OCI-LY1 (cell line): ENCODE results near the gene PFDN4.
"Not testable (repeated sequence)": the region's sequence is repeated elsewhere in the genome, so short reads cannot be mapped to it uniquely, and the experiment has no call there.

Experiments
- H2AFZ ChIP-seq: fragments of 200-600 bp; sonication (generic), shearing (Covaris generic); 2 replicates; pipeline ENCODE4 v1.6.0; 2014; ENCODE audit warnings: antibody characterized with exemption, mild to moderate bottlenecking, low read length
- H3F3A ChIP-seq: fragments of 200-600 bp; sonication (generic), shearing (Covaris generic); 2 replicates; pipeline ENCODE4 v1.6.0; 2014; ENCODE audit warnings: mild to moderate bottlenecking, antibody characterized with exemption, low read length, moderate library complexity; ENCODE audit not compliant: insufficient read depth
- H3K27ac ChIP-seq: fragments of 200-600 bp; sonication (generic); 2 replicates; pipeline ENCODE4 v1.5.1; 2014; ENCODE audit warnings: low read length, mixed run types, mild to moderate bottlenecking, low read depth; ENCODE audit not compliant: poor library complexity, severe bottlenecking
- H3K27me3 ChIP-seq: fragments of 200-600 bp; sonication (generic); 2 replicates; pipeline ENCODE4 v1.6.0; 2014; ENCODE audit warnings: antibody characterized with exemption, mild to moderate bottlenecking, low read length, moderate library complexity; ENCODE audit not compliant: insufficient read depth
- H3K36me3 ChIP-seq: fragments of 200-600 bp; sonication (generic); 2 replicates; pipeline ENCODE4 v1.6.1; 2014; ENCODE audit warnings: mild to moderate bottlenecking, antibody characterized with exemption, low read length, moderate library complexity, mixed read lengths; ENCODE audit not compliant: insufficient read depth
- H3K4me1 ChIP-seq: fragments of 200-600 bp; sonication (generic); 2 replicates; pipeline ENCODE4 v1.5.1; 2014; ENCODE audit warnings: mild to moderate bottlenecking, low read length, moderate library complexity; ENCODE audit not compliant: insufficient read depth, severe bottlenecking
- H3K4me2 ChIP-seq: fragments of 200-600 bp; sonication (generic), shearing (Covaris generic); 2 replicates; pipeline ENCODE4 v1.6.1; 2014; ENCODE audit warnings: low read length
- H3K4me3 ChIP-seq: fragments of 200-600 bp; sonication (generic); 2 replicates; pipeline ENCODE4 v1.5.1; 2014; ENCODE audit warnings: low read length, low read depth, mild to moderate bottlenecking, mixed read lengths; ENCODE audit not compliant: poor library complexity, severe bottlenecking
- H3K79me2 ChIP-seq: fragments of 200-600 bp; shearing (Covaris generic); 2 replicates; pipeline ENCODE4 v1.6.1; 2016; ENCODE audit warnings: mixed run types, low read length, mixed read lengths; ENCODE audit not compliant: insufficient read depth
- H3K9ac ChIP-seq: fragments of 200-600 bp; sonication (generic), shearing (Covaris generic); 2 replicates; pipeline ENCODE4 v1.6.1; 2014; ENCODE audit warnings: mild to moderate bottlenecking, low read length, mixed read lengths
- H3K9me2 ChIP-seq: fragments of 200-600 bp; sonication (generic), shearing (Covaris generic); 2 replicates; pipeline ENCODE4 v1.6.1; 2014; ENCODE audit warnings: low read depth, mild to moderate bottlenecking, low read length, mixed read lengths
- H3K9me3 ChIP-seq: fragments of 200-600 bp; shearing (Covaris generic); 2 replicates; pipeline ENCODE4 v1.6.1; 2014; ENCODE audit warnings: low read length, mixed read lengths
- H4K20me1 ChIP-seq: fragments of 200-600 bp; sonication (generic), shearing (Covaris generic); 2 replicates; pipeline ENCODE4 v1.6.0; 2016; ENCODE audit warnings: mild to moderate bottlenecking, low read length; ENCODE audit not compliant: insufficient read depth
- EZH2 ChIP-seq: fragments of 200-600 bp; sonication (generic), shearing (Covaris generic); IDR thresholded peaks from 2 replicates; pipeline ENCODE4 v1.8.0; 2017; ENCODE audit warnings: borderline replicate concordance, mixed run types, mild to moderate bottlenecking, antibody characterized with exemption, low read length, moderate library complexity, mixed read lengths
- TF ChIP-seq, protein P1 (sequence below): fragments of 200-600 bp; sonication (generic), shearing (Covaris generic); IDR thresholded peaks from 2 replicates; pipeline ENCODE4 v1.5.1; 2017; ENCODE audit warnings: mild to moderate bottlenecking, antibody characterized with exemption, low read length, moderate library complexity, mixed read lengths

The PFDN4 gene

DNA sequence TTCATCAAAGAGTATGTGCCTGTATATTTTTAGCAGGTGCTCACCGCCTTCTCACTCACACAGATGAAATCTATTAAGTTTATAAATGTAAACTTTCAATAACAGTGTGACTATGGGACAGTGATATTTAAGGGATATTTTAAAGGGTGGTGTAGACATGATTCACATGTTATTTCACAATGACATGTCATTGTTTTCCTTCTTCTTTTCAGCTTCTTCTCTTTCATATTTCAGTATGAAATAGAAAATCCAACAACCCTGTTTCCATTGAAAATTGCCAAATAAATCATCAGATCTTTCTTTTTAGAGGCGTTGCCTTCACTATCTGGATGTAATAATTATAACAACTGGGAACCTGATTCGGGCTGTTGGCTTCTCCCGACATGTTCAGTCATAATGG lies 54.8 kb downstream of the PFDN4 start:
- no peak overlapping the region for H3K4me3 ChIP-seq
- H3K79me2 ChIP-seq, result no peaks in the 10 kb centered on the region
- no peaks in the 10 kb centered on the region for H3K9me3 ChIP-seq
- TF ChIP-seq EZH2, result no peak
- TF ChIP-seq, protein P1, sequence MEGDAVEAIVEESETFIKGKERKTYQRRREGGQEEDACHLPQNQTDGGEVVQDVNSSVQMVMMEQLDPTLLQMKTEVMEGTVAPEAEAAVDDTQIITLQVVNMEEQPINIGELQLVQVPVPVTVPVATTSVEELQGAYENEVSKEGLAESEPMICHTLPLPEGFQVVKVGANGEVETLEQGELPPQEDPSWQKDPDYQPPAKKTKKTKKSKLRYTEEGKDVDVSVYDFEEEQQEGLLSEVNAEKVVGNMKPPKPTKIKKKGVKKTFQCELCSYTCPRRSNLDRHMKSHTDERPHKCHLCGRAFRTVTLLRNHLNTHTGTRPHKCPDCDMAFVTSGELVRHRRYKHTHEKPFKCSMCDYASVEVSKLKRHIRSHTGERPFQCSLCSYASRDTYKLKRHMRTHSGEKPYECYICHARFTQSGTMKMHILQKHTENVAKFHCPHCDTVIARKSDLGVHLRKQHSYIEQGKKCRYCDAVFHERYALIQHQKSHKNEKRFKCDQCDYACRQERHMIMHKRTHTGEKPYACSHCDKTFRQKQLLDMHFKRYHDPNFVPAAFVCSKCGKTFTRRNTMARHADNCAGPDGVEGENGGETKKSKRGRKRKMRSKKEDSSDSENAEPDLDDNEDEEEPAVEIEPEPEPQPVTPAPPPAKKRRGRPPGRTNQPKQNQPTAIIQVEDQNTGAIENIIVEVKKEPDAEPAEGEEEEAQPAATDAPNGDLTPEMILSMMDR, result no peak
- no peaks in the 10 kb centered on the region for H3K4me1 ChIP-seq
- no peak overlapping the region for H3K9ac ChIP-seq
- no peak overlapping the region for H3K4me2 ChIP-seq
- H3K27me3 ChIP-seq, result no peaks in the 10 kb centered on the region
- no peaks in the 10 kb centered on the region for H4K20me1 ChIP-seq
- no peak overlapping the region for H3K27ac ChIP-seq
- no peaks in the 10 kb centered on the region for H3K9me2 ChIP-seq
- no peaks in the 10 kb centered on the region for H3F3A ChIP-seq
- H2AFZ ChIP-seq, result no peak overlapping the region
- no peaks in the 10 kb centered on the region for H3K36me3 ChIP-seq

DNA sequence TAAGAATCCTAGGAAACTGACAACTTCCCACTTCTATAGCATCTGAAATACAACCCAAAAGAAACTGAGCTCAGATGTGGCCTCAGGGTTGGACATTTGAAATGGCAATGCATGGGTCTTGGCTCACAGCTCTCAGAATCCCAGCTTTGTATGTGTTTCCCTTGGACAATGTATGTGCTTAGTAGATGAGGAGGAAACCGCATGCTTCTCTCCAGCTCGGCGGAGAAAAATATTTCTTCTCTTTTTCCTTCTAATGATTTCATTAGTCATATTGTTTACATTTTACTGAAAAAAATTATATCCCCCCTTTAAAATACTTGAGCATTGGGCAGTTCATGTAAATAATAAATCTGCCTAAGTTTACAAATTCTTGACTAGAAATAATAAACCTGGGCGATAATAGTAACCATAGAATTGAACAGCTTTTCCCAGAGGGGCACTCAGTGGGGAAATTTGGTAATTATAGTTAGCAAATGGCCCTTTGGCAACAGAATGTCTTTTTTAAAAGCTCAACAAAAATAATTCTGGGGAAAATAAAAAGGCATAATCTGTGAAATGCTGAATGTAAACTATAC lies 55.3 kb downstream of the PFDN4 start:
- no peak overlapping the region for H3K4me2 ChIP-seq
- H3K36me3 ChIP-seq, result no peaks in the 10 kb centered on the region
- H3K4me1 ChIP-seq, result no peaks in the 10 kb centered on the region
- no peak overlapping the region for H3K9ac ChIP-seq
- H3K27ac ChIP-seq, result no peak overlapping the region
- H3K4me3 ChIP-seq, result no peak overlapping the region
- H2AFZ ChIP-seq, result no peak overlapping the region
- H3K79me2 ChIP-seq, result no peaks in the 10 kb centered on the region
- H3K9me2 ChIP-seq, result no peaks in the 10 kb centered on the region
- no peaks in the 10 kb centered on the region for H4K20me1 ChIP-seq
- H3K27me3 ChIP-seq, result no peaks in the 10 kb centered on the region
- H3F3A ChIP-seq, result no peaks in the 10 kb centered on the region
- TF ChIP-seq, protein P1, result no peak
- TF ChIP-seq EZH2, result no peak
- H3K9me3 ChIP-seq, result no peaks in the 10 kb centered on the region

DNA sequence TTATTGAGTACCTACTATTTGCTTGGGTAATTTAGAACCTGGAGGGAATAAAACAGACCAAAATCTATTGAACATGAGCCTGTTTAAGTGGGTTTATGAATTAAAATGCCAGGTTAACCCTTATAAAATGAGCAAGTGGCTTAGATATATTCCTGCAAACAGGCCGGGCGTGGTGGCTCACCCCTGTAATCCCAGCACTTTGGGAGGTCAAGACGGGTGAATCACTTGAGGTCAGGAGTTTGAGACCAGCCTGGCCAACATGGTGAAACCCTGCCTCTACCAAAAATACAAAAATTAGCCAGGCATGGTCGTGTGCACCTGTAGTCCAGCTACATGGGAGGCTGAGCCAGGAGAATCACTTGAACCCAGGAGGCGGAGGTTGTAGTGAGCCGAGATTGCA lies 57.9 kb downstream of the PFDN4 start:
- not testable (repeated sequence) for H3K27me3 ChIP-seq, H4K20me1 ChIP-seq, H3K9me2 ChIP-seq, H3K9me3 ChIP-seq, H3K36me3 ChIP-seq, H2AFZ ChIP-seq, H3K4me2 ChIP-seq, H3K4me1 ChIP-seq, H3K27ac ChIP-seq, H3K9ac ChIP-seq, H3K4me3 ChIP-seq, H3K79me2 ChIP-seq, H3F3A ChIP-seq

DNA sequence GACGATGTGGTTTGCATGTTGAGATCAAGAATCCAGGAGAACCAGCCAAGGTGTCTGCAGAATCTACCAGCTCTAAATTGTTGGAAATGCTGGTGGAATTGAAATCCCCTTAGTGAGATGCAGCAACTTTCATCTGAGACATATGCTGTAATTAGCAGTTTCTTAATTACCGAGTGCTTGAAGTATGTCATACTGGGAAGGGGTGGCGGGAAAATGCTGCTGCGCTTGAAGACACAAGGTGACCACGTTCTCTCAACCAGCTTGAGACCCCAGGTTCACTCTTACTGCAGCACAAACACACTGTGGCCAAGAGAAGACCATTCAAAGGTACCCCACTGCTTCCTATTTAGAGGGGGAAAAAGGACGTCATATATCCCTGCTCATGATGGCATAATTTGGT lies 59.0 kb downstream of the PFDN4 start:
- Histone ChIP-seq H3K27ac (no peak overlapping the region), H3K9me2 (no peaks in the 10 kb centered on the region), H3K9me3 (no peaks in the 10 kb centered on the region), H3K36me3 (no peaks in the 10 kb centered on the region), H3K79me2 (no peaks in the 10 kb centered on the region), H3K4me3 (no peak overlapping the region), H3K9ac (no peak overlapping the region), H3K27me3 (no peaks in the 10 kb centered on the region), H3K4me2 (no peak overlapping the region), H4K20me1 (no peaks in the 10 kb centered on the region), H3K4me1 (no peaks in the 10 kb centered on the region), H3F3A (no peaks in the 10 kb centered on the region), H2AFZ (no peak overlapping the region)
- no peak for TF ChIP-seq EZH2
- TF ChIP-seq, protein P1, result no peak
